HG02973 (cell line): ENCODE measurements around the gene EXTL2.
"Not testable (repeated sequence)": the region's sequence is repeated elsewhere in the genome, so short reads cannot be mapped to it uniquely, and the experiment has no call there.

ENCODE experiments used
- ATAC-seq: cut with Tn5 transposase; IDR thresholded peaks from one replicate; pipeline ENCODE4 v1.9.1; 2021; ENCODE audit warnings: moderate library complexity; ENCODE audit not compliant: unreplicated experiment

Gene EXTL2

DNA sequence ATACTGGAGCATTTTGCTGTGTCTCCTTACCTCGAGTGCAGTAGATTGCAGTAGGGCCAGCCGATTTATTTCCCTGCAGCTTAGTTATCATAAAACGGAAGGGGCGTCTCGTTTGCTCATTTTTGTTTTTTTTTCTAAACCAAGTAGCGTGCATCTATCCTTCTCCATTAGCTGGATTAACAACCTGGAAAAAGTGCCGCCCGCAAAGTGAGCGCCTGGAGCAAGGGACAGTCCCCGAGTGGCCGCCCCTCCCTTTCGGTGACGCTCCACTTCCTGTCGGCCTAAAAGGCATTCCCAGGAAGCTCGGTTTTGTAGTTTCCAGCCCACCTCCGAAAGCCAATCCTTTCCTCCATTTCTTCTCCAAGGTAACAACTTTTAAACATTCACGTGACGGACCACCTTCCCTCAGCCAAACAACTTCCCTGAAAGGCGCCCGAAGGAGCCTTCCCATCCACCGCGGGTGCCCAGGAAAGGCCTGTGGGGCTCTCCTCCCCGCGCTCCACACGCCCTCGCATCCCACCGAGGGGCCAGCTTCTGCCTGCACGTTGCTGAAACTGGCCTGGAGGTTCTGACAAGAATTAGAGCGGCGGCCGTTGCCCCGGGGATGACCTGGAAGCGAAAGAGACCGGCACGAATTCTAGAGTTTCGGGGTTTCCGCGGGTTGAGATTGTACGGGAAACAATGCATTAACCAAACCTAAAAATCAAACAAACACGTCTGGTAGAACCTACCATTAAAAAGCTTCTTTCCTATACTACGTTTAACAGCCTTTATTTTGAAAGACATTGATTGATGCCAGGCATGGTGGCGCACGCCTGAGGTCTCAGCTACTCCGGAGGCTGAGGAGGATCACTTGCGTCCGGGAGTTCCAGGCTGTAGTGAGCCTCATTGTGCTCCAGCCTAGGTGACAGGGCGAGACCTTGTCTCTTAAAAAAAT, at the start of gene EXTL2:
TSS of gene EXTL2 (minus strand) at position 240 of the 937 bp plus-strand sequence. CDS start 6,085 bp downstream, outside the sequence.
- peak; percentile 45 for ATAC-seq

GRCh38 chr1:100943533-100943932, 48.9 kb upstream of the EXTL2 start:
- no peak for ATAC-seq

- no peak for ATAC-seq
Observed at GRCh38 chr1:100942304-100943046, 47.8 kb upstream of the EXTL2 start.

DNA sequence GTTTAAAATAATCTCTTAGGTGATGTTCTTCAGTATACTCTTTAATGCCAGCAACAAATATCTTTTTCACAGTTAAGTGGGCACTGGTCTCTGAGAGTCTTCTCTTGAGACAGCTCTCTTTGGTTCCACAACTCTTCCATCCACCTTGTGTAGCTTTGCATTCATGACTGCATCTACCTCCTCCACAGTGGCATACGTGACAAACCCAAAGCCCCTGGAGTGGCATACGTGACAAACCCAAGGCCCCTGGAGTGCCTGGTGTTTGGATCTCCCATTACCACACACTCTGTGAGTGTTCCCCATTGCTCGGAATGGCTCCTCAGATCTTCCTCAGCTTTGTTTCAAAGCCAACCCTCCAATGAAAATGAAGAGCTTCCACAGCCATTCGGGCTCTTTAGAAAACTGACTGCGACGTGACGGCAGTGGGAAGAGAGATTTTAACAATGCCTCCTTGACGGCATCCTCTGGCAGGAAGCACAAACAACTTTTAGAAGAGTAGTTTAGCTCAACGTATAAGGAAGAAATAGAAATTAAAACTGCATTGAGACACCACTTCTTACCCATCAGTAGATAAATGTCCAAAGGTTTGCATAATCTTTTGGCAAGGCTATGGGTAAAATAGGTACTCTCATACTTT, 47.1 kb upstream of the EXTL2 start:
- ATAC-seq = no peak

DNA sequence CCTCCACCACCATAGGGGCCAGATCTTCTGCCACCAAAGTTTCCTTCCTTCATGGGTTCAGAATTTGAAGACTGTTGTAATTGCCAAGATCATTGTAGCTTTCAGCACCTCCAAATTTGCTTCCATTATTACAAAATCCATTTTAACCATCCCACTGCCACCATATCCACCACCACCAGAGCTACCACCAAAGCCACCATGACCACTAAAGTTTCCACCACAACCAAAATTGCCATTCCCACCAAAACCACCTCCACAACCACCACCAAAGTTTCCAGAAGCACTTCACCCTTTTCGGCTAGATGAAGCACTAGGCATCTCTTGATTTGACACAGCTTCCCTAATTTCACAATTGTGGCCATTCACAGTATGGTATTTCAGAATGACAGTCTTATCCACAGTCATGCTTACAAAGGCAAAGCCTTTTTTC, 46.5 kb upstream of the EXTL2 start:
- ATAC-seq = no peak

DNA sequence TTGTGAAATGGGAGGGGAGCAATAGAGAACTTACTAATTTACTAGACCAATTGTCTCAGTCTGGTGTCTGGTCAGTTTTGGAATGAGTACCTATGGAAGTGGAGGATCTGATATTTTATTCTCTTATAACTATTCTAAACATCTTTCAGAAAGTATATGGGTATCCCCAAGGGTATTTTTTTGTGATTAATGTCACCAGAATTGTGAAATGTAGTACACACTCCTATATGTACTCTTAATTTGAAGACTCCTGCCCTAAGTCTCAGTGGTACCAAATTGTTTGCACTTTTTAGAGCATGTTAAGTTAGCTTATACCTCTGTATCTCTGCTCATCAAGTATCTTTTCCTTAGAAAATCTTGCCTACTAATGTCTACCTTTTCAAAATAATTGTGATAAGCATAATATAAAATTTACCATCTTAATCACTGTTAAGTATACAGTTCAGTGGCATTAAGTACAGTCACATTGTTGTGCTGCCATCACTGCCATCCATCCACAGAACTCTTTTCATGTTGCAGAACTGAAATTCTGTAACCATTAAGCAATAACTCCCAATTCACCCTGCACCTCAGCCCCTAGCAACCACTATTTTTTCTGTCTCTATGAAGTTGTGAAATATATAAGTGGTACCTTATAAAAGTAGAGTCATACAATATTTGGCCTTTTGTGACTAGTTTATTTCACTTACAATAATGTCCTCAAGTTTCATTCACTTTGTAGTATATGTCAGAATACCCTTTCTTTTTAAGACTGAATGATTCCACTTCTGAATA, 41.7 kb upstream of the EXTL2 start:
- ATAC-seq = no peak

DNA sequence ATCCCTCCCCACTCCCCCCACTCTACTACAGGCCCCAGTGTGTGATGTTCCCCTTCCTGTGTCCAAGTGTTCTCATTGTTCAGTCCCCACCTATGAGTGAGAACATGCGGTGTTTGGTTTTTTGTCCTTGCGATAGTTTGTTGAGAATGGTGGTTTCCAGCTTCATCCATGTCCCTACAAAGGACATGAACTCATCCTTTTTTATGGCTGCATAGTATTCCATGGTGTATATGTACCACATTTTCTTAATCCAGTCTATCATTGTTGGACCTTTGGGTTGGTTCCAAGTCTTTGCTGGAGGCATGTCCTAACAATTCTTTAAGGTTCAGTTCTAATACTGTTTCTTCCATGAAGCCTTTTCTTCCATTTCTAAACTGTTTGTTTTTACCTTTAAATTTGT, 38.9 kb upstream of the EXTL2 start:
- ATAC-seq = not testable (repeated sequence)

- ATAC-seq = no peak
Observed at GRCh38 chr1:100931716-100932115, 37.1 kb upstream of the EXTL2 start.

- ATAC-seq = no peak
Observed at GRCh38 chr1:100930494-100930893, 35.9 kb upstream of the EXTL2 start.

DNA sequence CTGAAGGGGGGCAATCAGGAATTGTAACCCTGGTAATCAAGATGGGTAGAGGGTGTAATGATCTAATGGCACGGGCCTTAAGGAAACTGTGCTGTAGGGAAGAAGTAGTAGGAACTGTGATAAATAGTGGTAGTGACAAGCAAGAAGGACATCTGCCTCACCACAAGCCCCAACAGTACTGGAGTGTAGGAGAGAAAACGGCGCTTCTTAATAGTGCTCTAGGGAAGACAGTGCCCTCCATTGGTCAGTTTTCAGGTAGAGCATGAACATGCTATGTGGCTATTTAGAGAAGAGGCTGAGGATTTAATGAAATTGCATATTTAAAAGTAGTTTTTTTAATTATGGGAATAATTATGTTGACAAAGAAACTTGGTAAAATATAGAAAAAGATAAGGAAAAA, 33.5 kb upstream of the EXTL2 start:
- no peak for ATAC-seq

DNA sequence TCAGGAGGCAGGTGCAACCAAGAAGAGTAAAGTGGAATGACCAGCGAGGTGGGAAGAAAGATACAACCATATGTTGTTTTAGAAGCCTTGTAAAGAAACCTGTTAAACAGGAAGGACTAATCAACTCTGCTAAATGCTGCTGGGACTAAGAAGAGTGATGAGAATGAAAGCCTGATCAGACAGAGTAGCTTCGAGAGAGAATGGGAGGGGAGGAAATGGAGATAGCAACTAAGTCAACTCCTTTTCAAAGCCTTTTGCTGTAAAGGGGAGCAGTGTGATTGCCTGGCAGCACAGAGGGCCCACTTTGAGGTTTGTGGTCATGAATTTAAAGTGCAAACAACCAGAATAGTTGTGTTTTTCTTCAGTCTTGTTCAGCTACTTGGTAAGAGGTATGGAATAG, 32.6 kb upstream of the EXTL2 start:
- ATAC-seq = no peak

DNA sequence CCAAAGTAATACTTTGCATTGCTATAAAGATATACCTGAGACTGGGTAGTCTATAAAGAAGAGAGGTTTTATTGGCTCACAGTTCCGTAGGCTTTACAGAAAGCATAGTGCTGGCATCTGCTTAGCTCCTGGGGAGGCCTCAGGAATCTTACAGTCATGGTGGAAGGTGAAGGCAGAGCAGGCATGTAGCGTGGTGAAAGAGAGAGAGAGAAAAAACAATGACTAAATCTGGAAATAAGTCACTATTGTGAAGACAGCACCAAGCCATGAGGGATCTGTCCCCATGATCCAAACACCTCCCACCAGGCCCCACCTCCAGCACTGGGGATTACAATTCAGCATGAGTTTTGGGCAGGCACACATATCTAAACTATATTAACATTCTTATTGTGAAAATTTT, 31.6 kb upstream of the EXTL2 start:
- no peak for ATAC-seq

GRCh38 chr1:100924991-100925390, 30.3 kb upstream of the EXTL2 start:
- ATAC-seq = no peak

- no peak for ATAC-seq
Observed at GRCh38 chr1:100924212-100924611, 29.6 kb upstream of the EXTL2 start.

GRCh38 chr1:100921110-100921706, 26.6 kb upstream of the EXTL2 start:
- no peak for ATAC-seq

GRCh38 chr1:100912019-100912418, 17.4 kb upstream of the EXTL2 start:
- no peak for ATAC-seq

DNA sequence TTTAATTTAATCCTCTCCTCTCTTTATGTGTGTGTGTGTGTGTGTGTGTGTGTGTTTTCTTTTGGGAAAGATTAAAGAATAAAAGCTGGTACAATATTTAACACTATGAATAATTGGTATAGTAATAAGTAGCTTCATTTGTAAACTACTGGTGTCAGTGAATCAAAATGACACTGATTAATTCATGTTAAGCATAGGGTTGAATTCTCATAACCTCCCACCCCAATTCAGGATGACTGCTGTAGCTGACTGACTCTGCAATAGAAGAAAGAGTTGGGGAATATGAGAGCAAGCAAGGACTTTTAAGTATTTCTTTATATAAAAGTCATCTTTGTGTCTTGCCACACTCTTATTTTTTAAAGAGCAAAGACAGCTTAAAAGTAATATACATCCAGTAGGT, 14.4 kb upstream of the EXTL2 start:
- ATAC-seq = no peak

DNA sequence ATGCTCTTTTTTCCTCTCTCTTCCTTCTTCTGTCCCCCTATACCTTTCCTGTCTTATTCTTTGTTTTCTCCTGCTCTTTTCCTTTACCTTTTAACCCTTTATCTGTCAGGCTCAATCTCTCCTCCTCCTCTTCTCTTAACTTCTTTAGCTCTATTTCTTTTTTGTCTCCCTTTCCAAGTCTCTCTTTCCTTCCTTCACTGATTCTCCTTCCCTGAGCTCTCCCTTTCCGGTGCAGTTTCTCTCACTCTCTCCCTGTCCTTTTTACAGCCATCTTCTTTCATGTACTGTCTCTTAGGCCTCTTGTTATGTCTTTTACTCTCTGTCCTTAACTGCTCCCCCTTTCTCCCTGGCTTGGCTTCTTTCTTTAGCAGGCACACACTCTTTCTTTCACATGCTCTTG, 13.2 kb upstream of the EXTL2 start:
- no peak for ATAC-seq

GRCh38 chr1:100905181-100905580, 10.5 kb upstream of the EXTL2 start:
- ATAC-seq = no peak

GRCh38 chr1:100904528-100904927, 9.9 kb upstream of the EXTL2 start:
- ATAC-seq = no peak
